WERI-Rb-1 (cell line): ENCODE data around the gene EPAS1.

ENCODE experiments used
- DNase-seq: peaks from one replicate; pipeline ENCODE4 v3.0.0-alpha.2; 2020
- H3K27ac ChIP-seq: fragments of 250-450 bp; sonication (Bioruptor Pico); 2 replicates; pipeline ENCODE4 v1.5.1; 2020; ENCODE audit warnings: mild to moderate bottlenecking, moderate library complexity
- H3K27me3 ChIP-seq: fragments of 250-450 bp; sonication (Bioruptor Pico); 2 replicates; pipeline ENCODE4 v1.5.1; 2021; ENCODE audit warnings: mild to moderate bottlenecking, low read depth, moderate library complexity; ENCODE audit not compliant: insufficient read depth, severe bottlenecking
- H3K36me3 ChIP-seq: fragments of 250-450 bp; sonication (Bioruptor Pico); 2 replicates; pipeline ENCODE4 v1.5.1; 2020; ENCODE audit warnings: mild to moderate bottlenecking, moderate library complexity
- H3K4me3 ChIP-seq: 2 replicates; pipeline ENCODE4 v1.5.1; 2011; ENCODE audit warnings: low read depth, mild to moderate bottlenecking, control low read depth, low read length
- H3K9me3 ChIP-seq: fragments of 250-450 bp; sonication (Bioruptor Pico); 2 replicates; pipeline ENCODE4 v1.5.1; 2021; ENCODE audit warnings: mild to moderate bottlenecking, moderate library complexity; ENCODE audit not compliant: severe bottlenecking
- CTCF ChIP-seq: IDR thresholded peaks from 2 replicates; pipeline ENCODE4 v1.5.1; 2011; ENCODE audit warnings: low read depth, mild to moderate bottlenecking, control low read depth, inconsistent platforms, low read length

EPAS1 gene

DNA sequence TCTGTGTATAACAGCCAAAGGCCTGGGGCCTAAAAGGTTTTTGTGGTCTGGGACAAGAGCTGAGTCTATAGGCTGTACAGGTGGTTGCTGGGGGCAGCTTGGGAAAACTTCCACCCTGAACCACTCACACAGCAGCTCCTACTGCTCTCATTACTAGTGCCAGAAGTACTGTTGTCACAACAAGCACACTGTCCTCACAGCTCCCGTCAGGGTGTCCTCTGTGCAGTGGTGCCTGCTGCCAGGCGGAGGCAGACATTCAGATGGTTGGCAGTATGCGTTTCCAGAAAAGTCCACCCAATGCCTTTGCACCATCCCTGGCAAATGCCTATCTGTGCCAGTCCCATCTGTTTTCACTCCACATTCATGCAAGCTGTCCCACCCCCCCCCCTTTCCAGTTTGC is 58.5 kb downstream of the EPAS1 start:
- H3K27me3 ChIP-seq = no peaks in the 10 kb centered on the region
- no peak for TF ChIP-seq CTCF
- no peak for DNase-seq
- H3K36me3 ChIP-seq = no peaks in the 10 kb centered on the region
- no peak overlapping the region for H3K4me3 ChIP-seq
- H3K9me3 ChIP-seq = no peaks in the 10 kb centered on the region
- no peak overlapping the region for H3K27ac ChIP-seq

DNA sequence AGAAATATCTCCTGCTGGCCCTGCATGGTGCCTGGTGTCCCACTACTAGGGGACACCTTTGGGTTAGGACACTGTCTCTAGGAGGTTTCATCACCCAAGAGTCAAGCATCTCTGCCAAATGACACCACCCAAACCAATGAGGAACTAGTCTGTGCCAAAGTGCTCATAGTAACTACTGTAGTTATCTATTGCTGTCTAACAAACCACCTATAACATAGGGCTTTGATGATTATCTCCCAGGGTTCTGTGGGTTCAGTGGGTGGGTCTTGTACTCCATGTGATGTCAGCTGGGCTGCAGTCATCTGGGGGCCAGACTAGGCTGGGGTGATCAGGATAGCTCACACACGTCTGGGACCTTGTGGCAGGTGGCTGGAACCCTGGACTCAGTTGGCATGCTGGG is 59.8 kb downstream of the EPAS1 start:
- Histone ChIP-seq H3K27ac (no peak overlapping the region), H3K9me3 (no peaks in the 10 kb centered on the region), H3K36me3 (no peaks in the 10 kb centered on the region), H3K4me3 (no peak overlapping the region), H3K27me3 (no peaks in the 10 kb centered on the region)
- no peak for TF ChIP-seq CTCF
- no peak for DNase-seq

GRCh38 chr2:46358713-46359112 is 61.5 kb downstream of the EPAS1 start:
- Histone ChIP-seq H3K4me3 (no peak overlapping the region), H3K36me3 (no peaks in the 10 kb centered on the region), H3K9me3 (no peaks in the 10 kb centered on the region), H3K27ac (no peak overlapping the region), H3K27me3 (no peaks in the 10 kb centered on the region)
- no peak for DNase-seq
- TF ChIP-seq CTCF = no peak

DNA sequence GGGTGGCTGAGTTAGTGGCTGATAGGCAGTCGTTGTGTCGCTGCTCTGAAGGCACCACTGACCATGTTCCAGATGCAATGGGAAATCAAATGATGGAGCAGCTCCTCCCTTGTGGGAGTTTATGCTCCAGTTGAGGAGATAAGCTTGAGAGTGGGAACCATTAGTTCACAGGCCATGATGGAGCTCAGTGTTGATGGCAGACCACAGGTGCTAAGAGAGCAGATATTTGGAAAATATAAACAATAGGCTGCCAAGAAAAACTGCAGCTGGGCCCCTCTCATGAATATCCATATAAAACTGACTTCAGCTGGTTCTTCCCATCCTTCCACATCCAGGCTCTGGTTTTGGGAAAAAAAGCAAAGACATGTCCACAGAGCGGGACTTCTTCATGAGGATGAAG is 63.1 kb downstream of the EPAS1 start:
- H3K36me3 ChIP-seq = no peaks in the 10 kb centered on the region
- no peak for DNase-seq
- H3K9me3 ChIP-seq = no peaks in the 10 kb centered on the region
- no peaks in the 10 kb centered on the region for H3K27me3 ChIP-seq
- H3K27ac ChIP-seq = no peak overlapping the region
- TF ChIP-seq CTCF = no peak
- no peak overlapping the region for H3K4me3 ChIP-seq

GRCh38 chr2:46361920-46362666 is 64.9 kb downstream of the EPAS1 start:
- H3K36me3 ChIP-seq = no peaks in the 10 kb centered on the region
- H3K9me3 ChIP-seq = no peaks in the 10 kb centered on the region
- no peak overlapping the region for H3K4me3 ChIP-seq
- H3K27me3 ChIP-seq = no peaks in the 10 kb centered on the region
- TF ChIP-seq CTCF = no peak
- no peak for DNase-seq
- no peak overlapping the region for H3K27ac ChIP-seq

DNA sequence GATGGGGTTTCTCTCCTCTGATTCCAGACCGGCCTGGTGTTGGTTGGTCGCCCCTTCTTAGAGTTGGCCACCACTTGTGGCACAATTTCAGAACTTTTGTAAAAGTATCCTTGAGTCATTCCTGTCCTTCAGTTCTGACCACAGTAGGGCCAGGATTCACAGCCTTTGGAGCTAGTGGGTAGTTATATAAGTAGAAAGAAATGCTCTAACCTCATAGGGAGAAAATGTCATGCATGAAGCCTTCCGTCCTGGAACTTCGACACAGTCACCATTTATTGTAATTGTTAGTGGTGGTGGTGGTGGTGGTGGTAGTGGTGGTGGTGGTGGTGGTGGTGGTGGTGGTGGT is 65.4 kb downstream of the EPAS1 start:
- TF ChIP-seq CTCF = no peak
- no peaks in the 10 kb centered on the region for H3K36me3 ChIP-seq
- no peaks in the 10 kb centered on the region for H3K27me3 ChIP-seq
- no peak for DNase-seq
- H3K4me3 ChIP-seq = no peak overlapping the region
- no peaks in the 10 kb centered on the region for H3K9me3 ChIP-seq
- no peak overlapping the region for H3K27ac ChIP-seq
